Endothelial cell (in vitro differentiated cells): ENCODE measurements around the gene TACR2. TPM values are rescaled to one million over a fixed set of nuclear protein-coding genes. Genes with fewer than 3 reads are reported as not detected.

Source experiments
- DNase-seq: peaks from one replicate; pipeline ENCODE4 v3.0.0; 2021; ENCODE audit warnings: low spot score
- H3K27ac Mint-ChIP-seq: one replicate; pipeline ENCODE4 v1.8.0; 2021; ENCODE audit warnings: mixed read lengths, inconsistent platforms; ENCODE audit not compliant: unreplicated experiment
- H3K27me3 Mint-ChIP-seq: one replicate; pipeline ENCODE4 v1.8.0; 2021; ENCODE audit warnings: mild to moderate bottlenecking, moderate library complexity, mixed read lengths, inconsistent platforms; ENCODE audit not compliant: unreplicated experiment
- H3K36me3 Mint-ChIP-seq: one replicate; pipeline ENCODE4 v1.8.0; 2021; ENCODE audit warnings: mild to moderate bottlenecking, low read depth, mixed read lengths, inconsistent platforms; ENCODE audit not compliant: unreplicated experiment
- H3K4me1 Mint-ChIP-seq: one replicate; pipeline ENCODE4 v1.8.0; 2021; ENCODE audit warnings: mild to moderate bottlenecking, mixed read lengths, inconsistent platforms; ENCODE audit not compliant: unreplicated experiment
- H3K4me3 Mint-ChIP-seq: one replicate; pipeline ENCODE4 v1.8.0; 2021; ENCODE audit warnings: mild to moderate bottlenecking, mixed read lengths, inconsistent platforms; ENCODE audit not compliant: unreplicated experiment
- H3K9me3 Mint-ChIP-seq: one replicate; pipeline ENCODE4 v1.8.0; 2021; ENCODE audit warnings: mixed read lengths, inconsistent platforms; ENCODE audit not compliant: unreplicated experiment
- total RNA-seq: library from RNA; stranded (reverse); fragmentation: NEBNext Ultra II Directional; extraction: Animal tissue kit (Norgen Biotek cat#: 25700); gene quantifications from one replicate; pipeline ENCODE4 v1.2.1, GENCODE V29; 2021; ENCODE audit not compliant: unreplicated experiment
- TF ChIP-seq, protein P1 (sequence below): fragments of 200-600 bp; sonication (generic); IDR thresholded peaks from one replicate; pipeline ENCODE4 v1.5.0; 2021; ENCODE audit warnings: antibody characterized with exemption; ENCODE audit not compliant: unreplicated experiment

TACR2 gene
- total RNA-seq, 1 donor from 2014 or later: not detected

GRCh38 chr10:69463886-69464285 is 47.2 kb upstream of the TACR2 start:
- peak overlapping the region; percentile 2 for H3K4me3 Mint-ChIP-seq
- peaks cover 9% of the 10 kb centered on the region for H3K36me3 Mint-ChIP-seq
- peak overlapping the region; percentile 11 for H3K27ac Mint-ChIP-seq
- H3K4me1 Mint-ChIP-seq: peaks cover 84% of the 10 kb centered on the region
- DNase-seq: no peak
- H3K9me3 Mint-ChIP-seq: no peaks in the 10 kb centered on the region
- peaks cover 12% of the 10 kb centered on the region for H3K27me3 Mint-ChIP-seq
- TF ChIP-seq, protein P1, sequence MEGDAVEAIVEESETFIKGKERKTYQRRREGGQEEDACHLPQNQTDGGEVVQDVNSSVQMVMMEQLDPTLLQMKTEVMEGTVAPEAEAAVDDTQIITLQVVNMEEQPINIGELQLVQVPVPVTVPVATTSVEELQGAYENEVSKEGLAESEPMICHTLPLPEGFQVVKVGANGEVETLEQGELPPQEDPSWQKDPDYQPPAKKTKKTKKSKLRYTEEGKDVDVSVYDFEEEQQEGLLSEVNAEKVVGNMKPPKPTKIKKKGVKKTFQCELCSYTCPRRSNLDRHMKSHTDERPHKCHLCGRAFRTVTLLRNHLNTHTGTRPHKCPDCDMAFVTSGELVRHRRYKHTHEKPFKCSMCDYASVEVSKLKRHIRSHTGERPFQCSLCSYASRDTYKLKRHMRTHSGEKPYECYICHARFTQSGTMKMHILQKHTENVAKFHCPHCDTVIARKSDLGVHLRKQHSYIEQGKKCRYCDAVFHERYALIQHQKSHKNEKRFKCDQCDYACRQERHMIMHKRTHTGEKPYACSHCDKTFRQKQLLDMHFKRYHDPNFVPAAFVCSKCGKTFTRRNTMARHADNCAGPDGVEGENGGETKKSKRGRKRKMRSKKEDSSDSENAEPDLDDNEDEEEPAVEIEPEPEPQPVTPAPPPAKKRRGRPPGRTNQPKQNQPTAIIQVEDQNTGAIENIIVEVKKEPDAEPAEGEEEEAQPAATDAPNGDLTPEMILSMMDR: no peak

- TF ChIP-seq, protein P1: no peak
- H3K27me3 Mint-ChIP-seq: peaks cover 12% of the 10 kb centered on the region
- H3K4me1 Mint-ChIP-seq: peaks cover 80% of the 10 kb centered on the region
- H3K27ac Mint-ChIP-seq: peak overlapping the region; percentile 94
- DNase-seq: no peak
- H3K36me3 Mint-ChIP-seq: peaks cover 12% of the 10 kb centered on the region
- no peaks in the 10 kb centered on the region for H3K9me3 Mint-ChIP-seq
- peak overlapping the region; percentile 73 for H3K4me3 Mint-ChIP-seq
These were observed 44.7 kb upstream of the TACR2 start for GRCh38 chr10:69461243-69462025.

GRCh38 chr10:69460576-69461242 is 44.0 kb upstream of the TACR2 start:
- Mint-ChIP-seq H3K36me3 (peaks cover 12% of the 10 kb centered on the region), H3K9me3 (no peaks in the 10 kb centered on the region), H3K4me3 (peak overlapping the region; percentile 73), H3K4me1 (peaks cover 73% of the 10 kb centered on the region), H3K27me3 (peaks cover 9% of the 10 kb centered on the region), H3K27ac (peak overlapping the region; percentile 94)
- TF ChIP-seq, protein P1: no peak
- DNase-seq: no peak

GRCh38 chr10:69459893-69460575 is 43.3 kb upstream of the TACR2 start:
- Mint-ChIP-seq H3K36me3 (peaks cover 12% of the 10 kb centered on the region), H3K4me1 (peaks cover 72% of the 10 kb centered on the region), H3K27ac (no peak overlapping the region), H3K9me3 (no peaks in the 10 kb centered on the region), H3K27me3 (peaks cover 9% of the 10 kb centered on the region), H3K4me3 (no peak overlapping the region)
- TF ChIP-seq, protein P1: no peak
- no peak for DNase-seq
